ENCODE results near the gene HBM.

GRCh38 chr16:177394-177822 is 11.6 kb downstream of the HBM start:
- TF ChIP-seq SIN3A (IDR thresholded peaks at IDR 0.05; ENCODE audit: borderline replicate concordance, insufficient read depth, low read depth, low read length) (no peak), TCF7L2 (IDR thresholded peaks at IDR 0.05; ENCODE audit: low read depth, low read length) (no peak), POLR2AphosphoS5 (IDR thresholded peaks at IDR 0.05; ENCODE audit: low read depth, low read length) (no peak), REST (IDR thresholded peaks at IDR 0.05; ENCODE audit: insufficient read depth in 1 of 2, low read depth in 2 of 2, low read length in 1 of 2) (no peak)
- TF ChIP-seq, protein P1, sequence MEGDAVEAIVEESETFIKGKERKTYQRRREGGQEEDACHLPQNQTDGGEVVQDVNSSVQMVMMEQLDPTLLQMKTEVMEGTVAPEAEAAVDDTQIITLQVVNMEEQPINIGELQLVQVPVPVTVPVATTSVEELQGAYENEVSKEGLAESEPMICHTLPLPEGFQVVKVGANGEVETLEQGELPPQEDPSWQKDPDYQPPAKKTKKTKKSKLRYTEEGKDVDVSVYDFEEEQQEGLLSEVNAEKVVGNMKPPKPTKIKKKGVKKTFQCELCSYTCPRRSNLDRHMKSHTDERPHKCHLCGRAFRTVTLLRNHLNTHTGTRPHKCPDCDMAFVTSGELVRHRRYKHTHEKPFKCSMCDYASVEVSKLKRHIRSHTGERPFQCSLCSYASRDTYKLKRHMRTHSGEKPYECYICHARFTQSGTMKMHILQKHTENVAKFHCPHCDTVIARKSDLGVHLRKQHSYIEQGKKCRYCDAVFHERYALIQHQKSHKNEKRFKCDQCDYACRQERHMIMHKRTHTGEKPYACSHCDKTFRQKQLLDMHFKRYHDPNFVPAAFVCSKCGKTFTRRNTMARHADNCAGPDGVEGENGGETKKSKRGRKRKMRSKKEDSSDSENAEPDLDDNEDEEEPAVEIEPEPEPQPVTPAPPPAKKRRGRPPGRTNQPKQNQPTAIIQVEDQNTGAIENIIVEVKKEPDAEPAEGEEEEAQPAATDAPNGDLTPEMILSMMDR (IDR thresholded peaks at IDR 0.05) = no peak
